PC-9 (cell line): ENCODE results near the gene NAT9. TPM values are rescaled to one million over a fixed set of nuclear protein-coding genes. Genes with fewer than 3 reads are reported as not detected.

Source experiments
- BruUV-seq: library from RNA; stranded (reverse); fragments of 400-500 nt; replicated peaks from 2 replicates; lab custom pipeline; 2021; lab: Mats Ljungman, UMichigan
- CTCF ChIA-PET: fragments of 300-600 bp; sonication (Branson Sonifier 250); formaldehyde crosslinking; loops from one replicate; lab custom pipeline; 2022; ENCODE audit warnings: antibody characterized with exemption; lab: Charles Lee
- POLR2A ChIA-PET: fragments of 300-600 bp; sonication (Branson Sonifier 250); formaldehyde crosslinking; loops from one replicate; lab custom pipeline; 2022; ENCODE audit warnings: antibody characterized with exemption; ENCODE audit not compliant: unreplicated experiment; lab: Charles Lee
- DNase-seq, 2 experiments: peaks; one replicate each; pipeline versions ENCODE4 v3.0.0 to v3.0.0-alpha.2; 2015 to 2022; ENCODE audit warnings: mixed read lengths in 1 of 2
- H2AFZ ChIP-seq: fragments of 200-600 bp; sonication (generic); 2 replicates; pipeline ENCODE4 v1.8.1; 2017; ENCODE audit warnings: antibody characterized with exemption
- H3F3A ChIP-seq: fragments of 200-600 bp; sonication (generic); 2 replicates; pipeline ENCODE4 v1.8.1; 2017; ENCODE audit warnings: antibody characterized with exemption, mild to moderate bottlenecking, low read depth; ENCODE audit not compliant: insufficient read depth
- H3K27ac ChIP-seq: fragments of 200-600 bp; sonication (generic); 2 replicates; pipeline ENCODE4 v1.6.1; 2016; ENCODE audit warnings: mixed run types
- H3K27me3 ChIP-seq: fragments of 200-600 bp; sonication (generic); 2 replicates; pipeline ENCODE4 v1.6.1; 2016; ENCODE audit warnings: low read depth, mixed run types; ENCODE audit not compliant: insufficient read depth
- H3K36me3 ChIP-seq: fragments of 200-600 bp; sonication (generic); 2 replicates; pipeline ENCODE4 v1.6.1; 2016; ENCODE audit warnings: low read depth, mixed run types
- H3K4me1 ChIP-seq: fragments of 200-600 bp; sonication (generic); replicated peaks from 2 replicates; pipeline ENCODE4 v1.6.1; 2016; ENCODE audit warnings: mixed run types; ENCODE audit not compliant: insufficient read depth
- H3K4me2 ChIP-seq: fragments of 200-600 bp; sonication (generic); 2 replicates; pipeline ENCODE4 v1.6.1; 2017; ENCODE audit warnings: mixed run types
- H3K4me3 ChIP-seq: fragments of 200-600 bp; sonication (generic); 2 replicates; pipeline ENCODE4 v1.6.1; 2016; ENCODE audit warnings: mixed run types
- H3K79me2 ChIP-seq: fragments of 200-600 bp; sonication (generic); 2 replicates; pipeline ENCODE4 v1.6.1; 2017; ENCODE audit warnings: low read depth, mixed run types
- H3K9me2 ChIP-seq: fragments of 200-600 bp; sonication (generic); 2 replicates; pipeline ENCODE4 v1.8.1; 2017; ENCODE audit warnings: mild to moderate bottlenecking; ENCODE audit not compliant: insufficient read depth
- H3K9me3 ChIP-seq: fragments of 200-600 bp; sonication (generic); 2 replicates; pipeline ENCODE4 v1.8.1; 2016; ENCODE audit warnings: low read depth; ENCODE audit not compliant: insufficient read depth
- H4K20me1 ChIP-seq: fragments of 200-600 bp; sonication (generic); 2 replicates; pipeline ENCODE4 v1.8.1; 2017; ENCODE audit not compliant: insufficient read depth
- CTCF ChIP-seq: fragments of 200-600 bp; sonication (generic); conservative IDR thresholded peaks from 2 replicates; pipeline ENCODE4 v1.6.1; 2017; ENCODE audit warnings: mixed run types, antibody characterized with exemption, mild to moderate bottlenecking, moderate library complexity
- EZH2 ChIP-seq: fragments of 200-600 bp; sonication (generic); IDR thresholded peaks from 2 replicates; pipeline ENCODE4 v1.8.0; 2017; ENCODE audit warnings: antibody characterized with exemption, low read depth
- intact Hi-C: fragments of 100-400 bp; cut with micrococcal nuclease; formaldehyde crosslinking; loops from one replicate; pipeline ENCODE4 v1.10.0; 2022; ENCODE audit not compliant: unreplicated experiment
- total RNA-seq: library from RNA; stranded (reverse); gene quantifications from 2 replicates; pipeline ENCODE4 v1.2.3, GENCODE V29; 2021

The NAT9 gene
- total RNA-seq, 1 experiment from 2014 or later, result 31.5 TPM

- DNase-seq, result no peak
- intact Hi-C loops, result no loop called here
- Histone ChIP-seq H3K9me3 (no peaks in the 10 kb centered on the region), H3K9me2 (no peaks in the 10 kb centered on the region), H3K27me3 (no peaks in the 10 kb centered on the region), H3F3A (no peaks in the 10 kb centered on the region), H3K79me2 (no peaks in the 10 kb centered on the region), H3K27ac (no peak overlapping the region), H2AFZ (no peak overlapping the region), H3K4me3 (no peak overlapping the region), H3K4me2 (no peak overlapping the region), H3K4me1 (no peaks in the 10 kb centered on the region), H4K20me1 (no peaks in the 10 kb centered on the region), H3K36me3 (no peaks in the 10 kb centered on the region)
- BruUV-seq, result no TSS peak
- CTCF ChIA-PET, result no interaction called here
- POLR2A ChIA-PET, result no interaction called here
- TF ChIP-seq EZH2 (no peak), CTCF (no peak)
Observed at GRCh38 chr17:74803388-74803930, 27.3 kb upstream of the NAT9 start.

- Histone ChIP-seq H3K4me3 (no peak overlapping the region), H2AFZ (no peak overlapping the region), H3K4me2 (no peak overlapping the region), H3K79me2 (no peaks in the 10 kb centered on the region), H3K36me3 (no peaks in the 10 kb centered on the region), H4K20me1 (no peaks in the 10 kb centered on the region), H3K27me3 (no peaks in the 10 kb centered on the region), H3F3A (no peaks in the 10 kb centered on the region), H3K9me2 (no peaks in the 10 kb centered on the region), H3K9me3 (no peaks in the 10 kb centered on the region), H3K27ac (no peak overlapping the region), H3K4me1 (no peaks in the 10 kb centered on the region)
- CTCF ChIA-PET, result no interaction called here
- BruUV-seq, result no TSS peak
- POLR2A ChIA-PET, result no interaction called here
- TF ChIP-seq CTCF (no peak), EZH2 (no peak)
- intact Hi-C loops, result no loop called here
- no peak for DNase-seq
Observed at GRCh38 chr17:74801896-74802295, 25.8 kb upstream of the NAT9 start.

GRCh38 chr17:74800531-74800930, 24.4 kb upstream of the NAT9 start:
- Histone ChIP-seq H3K27ac (no peak overlapping the region), H3K36me3 (no peaks in the 10 kb centered on the region), H3F3A (no peaks in the 10 kb centered on the region), H2AFZ (no peak overlapping the region), H3K9me3 (no peaks in the 10 kb centered on the region), H3K4me2 (no peak overlapping the region), H3K79me2 (no peaks in the 10 kb centered on the region), H3K4me1 (no peaks in the 10 kb centered on the region), H3K4me3 (no peak overlapping the region), H4K20me1 (no peaks in the 10 kb centered on the region), H3K9me2 (no peaks in the 10 kb centered on the region), H3K27me3 (no peaks in the 10 kb centered on the region)
- no TSS peak for BruUV-seq
- ChIA-PET CTCF (no interaction called here), POLR2A (no interaction called here)
- intact Hi-C loops, result no loop called here
- TF ChIP-seq EZH2 (no peak), CTCF (no peak)
- DNase-seq, result no peak
